ENCODE results near the gene ZNFX1.

The ZNFX1 gene

GRCh38 chr20:49292010-49292409 lies 14.2 kb upstream of the ZNFX1 start:
- no peak for DNase-seq (ENCODE audit: low read depth in 3 of 3)

- no peak for DNase-seq (ENCODE audit: low read depth in 3 of 3)
These were observed 13.3 kb upstream of the ZNFX1 start for GRCh38 chr20:49291200-49291599.

GRCh38 chr20:49290608-49291191 lies 12.8 kb upstream of the ZNFX1 start:
- no peak for DNase-seq (ENCODE audit: low read depth in 3 of 3)

GRCh38 chr20:49288784-49289696 lies 11.2 kb upstream of the ZNFX1 start:
- DNase-seq (ENCODE audit: low read depth in 3 of 3) = no peak

- DNase-seq (ENCODE audit: low read depth in 3 of 3) = no peak
These were observed 10.4 kb upstream of the ZNFX1 start for GRCh38 chr20:49288250-49288751.

- DNase-seq (ENCODE audit: low read depth in 3 of 3) = no peak
These were observed 9.8 kb upstream of the ZNFX1 start for GRCh38 chr20:49287555-49288249.

- no peak for DNase-seq (ENCODE audit: low read depth in 3 of 3)
These were observed 9.1 kb upstream of the ZNFX1 start for GRCh38 chr20:49286689-49287551.

- DNase-seq (ENCODE audit: low read depth in 3 of 3) = no peak
These were observed 8.1 kb upstream of the ZNFX1 start for GRCh38 chr20:49285813-49286494.

GRCh38 chr20:49285233-49285668 lies 7.4 kb upstream of the ZNFX1 start:
- no peak for DNase-seq (ENCODE audit: low read depth in 3 of 3)

GRCh38 chr20:49284818-49285217 lies 7.0 kb upstream of the ZNFX1 start:
- DNase-seq (ENCODE audit: low read depth in 3 of 3) = no peak

GRCh38 chr20:49283703-49284625 lies 6.1 kb upstream of the ZNFX1 start:
- DNase-seq (ENCODE audit: low read depth in 3 of 3) = no peak

GRCh38 chr20:49283176-49283702 lies 5.4 kb upstream of the ZNFX1 start:
- no peak for DNase-seq (ENCODE audit: low read depth in 3 of 3)

- no peak for DNase-seq (ENCODE audit: low read depth in 3 of 3)
These were observed 4.8 kb upstream of the ZNFX1 start for GRCh38 chr20:49282584-49283171.

GRCh38 chr20:49281913-49282467 lies 4.1 kb upstream of the ZNFX1 start:
- DNase-seq (ENCODE audit: low read depth in 3 of 3) = no peak

- DNase-seq (ENCODE audit: low read depth in 3 of 3) = no peak
These were observed 3.4 kb upstream of the ZNFX1 start for GRCh38 chr20:49281059-49281912.

- no peak for DNase-seq (ENCODE audit: low read depth in 3 of 3)
These were observed 2.7 kb upstream of the ZNFX1 start for GRCh38 chr20:49280463-49281058.

- DNase-seq (ENCODE audit: low read depth in 3 of 3) = no peak
These were observed 2.0 kb upstream of the ZNFX1 start for GRCh38 chr20:49279677-49280462.
